AG04449 (cell line): ENCODE data around the gene ITSN2.

Experiments used
- CTCF ChIA-PET: fragments of 350-600 bp; formaldehyde crosslinking; extraction: SDS; loops from one replicate; lab custom pipeline; 2021; ENCODE audit warnings: antibody characterized with exemption; lab: Yijun Ruan, JAX
- POLR2A ChIA-PET: fragments of 400-600, 350-600 bp; formaldehyde crosslinking; extraction: SDS; loops from one replicate; lab custom pipeline; 2020; ENCODE audit warnings: antibody characterized with exemption, inconsistent platforms; lab: Yijun Ruan, JAX
- DNase-seq: peaks from one replicate; pipeline ENCODE4 v3.0.0-alpha.2; 2010; ENCODE audit warnings: low read depth, low spot score
- H3K4me3 ChIP-seq: 2 replicates; pipeline ENCODE4 v1.5.1; 2011; ENCODE audit warnings: low read depth, mild to moderate bottlenecking, control low read depth, low read length
- TF ChIP-seq, protein P1 (sequence below): IDR thresholded peaks from one replicate; pipeline ENCODE4 v1.5.1; 2011; ENCODE audit warnings: mild to moderate bottlenecking, moderate library complexity, low read length, control low read depth, inconsistent platforms; ENCODE audit not compliant: insufficient read depth; ENCODE audit errors: missing control alignments

Gene ITSN2

GRCh38 chr2:24354957-24355356, 5.4 kb downstream of the ITSN2 start:
- no peak overlapping the region for H3K4me3 ChIP-seq
- POLR2A ChIA-PET, result no interaction called here
- DNase-seq, result no peak
- CTCF ChIA-PET, result interaction anchor here (1.1 kb wide), 1 partner anchor 270 kb away, joined by 3 read pairs; the partner anchor contains the start of gene TP53I3
- TF ChIP-seq, protein P1, sequence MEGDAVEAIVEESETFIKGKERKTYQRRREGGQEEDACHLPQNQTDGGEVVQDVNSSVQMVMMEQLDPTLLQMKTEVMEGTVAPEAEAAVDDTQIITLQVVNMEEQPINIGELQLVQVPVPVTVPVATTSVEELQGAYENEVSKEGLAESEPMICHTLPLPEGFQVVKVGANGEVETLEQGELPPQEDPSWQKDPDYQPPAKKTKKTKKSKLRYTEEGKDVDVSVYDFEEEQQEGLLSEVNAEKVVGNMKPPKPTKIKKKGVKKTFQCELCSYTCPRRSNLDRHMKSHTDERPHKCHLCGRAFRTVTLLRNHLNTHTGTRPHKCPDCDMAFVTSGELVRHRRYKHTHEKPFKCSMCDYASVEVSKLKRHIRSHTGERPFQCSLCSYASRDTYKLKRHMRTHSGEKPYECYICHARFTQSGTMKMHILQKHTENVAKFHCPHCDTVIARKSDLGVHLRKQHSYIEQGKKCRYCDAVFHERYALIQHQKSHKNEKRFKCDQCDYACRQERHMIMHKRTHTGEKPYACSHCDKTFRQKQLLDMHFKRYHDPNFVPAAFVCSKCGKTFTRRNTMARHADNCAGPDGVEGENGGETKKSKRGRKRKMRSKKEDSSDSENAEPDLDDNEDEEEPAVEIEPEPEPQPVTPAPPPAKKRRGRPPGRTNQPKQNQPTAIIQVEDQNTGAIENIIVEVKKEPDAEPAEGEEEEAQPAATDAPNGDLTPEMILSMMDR, result no peak

GRCh38 chr2:24354395-24354794, 5.9 kb downstream of the ITSN2 start:
- no peak overlapping the region for H3K4me3 ChIP-seq
- ChIA-PET POLR2A (no interaction called here), CTCF (interaction anchor here (1.1 kb wide), 1 partner anchor 270 kb away, joined by 3 read pairs; the partner anchor contains the start of gene TP53I3)
- DNase-seq, result no peak
- TF ChIP-seq, protein P1, result no peak

GRCh38 chr2:24353973-24354372, 6.4 kb downstream of the ITSN2 start:
- TF ChIP-seq, protein P1, result no peak
- ChIA-PET POLR2A (no interaction called here), CTCF (no interaction called here)
- DNase-seq, result no peak
- no peak overlapping the region for H3K4me3 ChIP-seq

DNA sequence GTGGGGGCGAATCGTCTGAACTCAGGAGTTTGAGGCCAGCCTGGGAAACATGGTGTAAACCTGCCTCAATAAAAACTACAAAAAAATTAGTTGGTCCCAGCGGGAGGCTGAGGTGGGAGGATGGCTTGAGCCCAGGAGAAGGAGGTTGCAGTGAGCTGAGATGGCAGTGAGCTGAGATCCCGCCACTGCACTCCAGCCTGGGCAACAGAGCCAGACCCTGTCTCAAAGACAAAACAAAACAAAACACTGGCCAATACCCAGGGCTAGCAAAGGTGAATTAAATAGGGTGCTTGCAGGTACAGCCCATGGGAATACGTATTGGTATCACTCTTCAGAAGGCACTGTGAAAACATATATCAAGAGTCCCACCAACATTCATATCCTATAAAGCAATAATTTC, 7.0 kb downstream of the ITSN2 start:
- DNase-seq, result no peak
- CTCF ChIA-PET, result no interaction called here
- TF ChIP-seq, protein P1, result no peak
- no peak overlapping the region for H3K4me3 ChIP-seq
- POLR2A ChIA-PET, result no interaction called here

DNA sequence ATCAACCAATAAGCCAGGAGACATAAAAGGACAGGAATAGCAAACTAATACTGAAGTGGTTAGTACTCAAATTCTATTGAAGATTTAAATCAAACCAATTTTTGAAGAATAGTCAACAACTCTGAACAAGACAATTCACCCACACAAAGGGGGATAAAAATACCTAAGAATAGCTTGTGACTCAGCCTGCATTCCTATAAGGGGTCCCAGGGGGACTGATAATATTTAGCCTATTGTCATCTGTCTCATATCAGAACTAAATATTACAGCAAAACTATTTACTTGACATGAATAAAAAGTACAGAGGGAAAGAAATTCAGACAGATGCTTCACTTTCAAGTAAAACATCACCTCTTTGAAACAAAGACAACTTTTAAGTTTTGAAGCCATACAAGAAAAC, 7.7 kb downstream of the ITSN2 start:
- POLR2A ChIA-PET, result no interaction called here
- DNase-seq, result no peak
- no peak overlapping the region for H3K4me3 ChIP-seq
- TF ChIP-seq, protein P1, result no peak
- CTCF ChIA-PET, result interaction anchor here (0.9 kb wide), 1 partner anchor 8 kb away, joined by 3 read pairs; no protein-coding TSS in a partner anchor

GRCh38 chr2:24351981-24352380, 8.4 kb downstream of the ITSN2 start:
- H3K4me3 ChIP-seq, result no peak overlapping the region
- ChIA-PET CTCF (no interaction called here), POLR2A (no interaction called here)
- TF ChIP-seq, protein P1, result no peak
- no peak for DNase-seq
